NCI-H82 (cell line): ENCODE measurements around the gene AP1M1.
A peak's percentile ranks its signal among the peaks of the same experiment; 100 is the strongest.
"Not testable (repeated sequence)": the region's sequence is repeated elsewhere in the genome, so short reads cannot be mapped to it uniquely, and the experiment has no call there.

ENCODE experiments used
- DNase-seq: peaks from one replicate; lab custom pipeline; 2025; lab: John Stamatoyannopoulos, UW

Gene AP1M1

GRCh38 chr19:16197622-16198369 is at the start of gene AP1M1:
Gene AP1M1 (plus strand): TSS chr19:16197911. CDS start chr19:16198027, 116 bp downstream.
- DNase-seq, result peak; percentile 100

GRCh38 chr19:16148443-16149229 is 49.1 kb upstream of the AP1M1 start:
- DNase-seq, result no peak

- peak; percentile 70 for DNase-seq
Measured at GRCh38 chr19:16153582-16154336, 44.0 kb upstream of the AP1M1 start.

- no peak for DNase-seq
Measured at GRCh38 chr19:16154557-16154956, 43.2 kb upstream of the AP1M1 start.

GRCh38 chr19:16155128-16155527 is 42.6 kb upstream of the AP1M1 start:
- DNase-seq, result no peak

- DNase-seq, result no peak
Measured at GRCh38 chr19:16156904-16157303, 40.8 kb upstream of the AP1M1 start.

- DNase-seq, result no peak
Measured at GRCh38 chr19:16157601-16158000, 40.1 kb upstream of the AP1M1 start.

- DNase-seq, result no peak
Measured at GRCh38 chr19:16159655-16160054, 38.1 kb upstream of the AP1M1 start.

- no peak for DNase-seq
Measured at GRCh38 chr19:16160445-16160942, 37.2 kb upstream of the AP1M1 start.

GRCh38 chr19:16160943-16161560 is 36.7 kb upstream of the AP1M1 start:
- no peak for DNase-seq

- DNase-seq, result no peak
Measured at GRCh38 chr19:16161840-16162239, 35.9 kb upstream of the AP1M1 start.

GRCh38 chr19:16164222-16164890 is 33.4 kb upstream of the AP1M1 start:
- DNase-seq, result no peak

GRCh38 chr19:16166417-16166816 is 31.3 kb upstream of the AP1M1 start:
- no peak for DNase-seq

GRCh38 chr19:16167055-16167454 is 30.7 kb upstream of the AP1M1 start:
- no peak for DNase-seq

GRCh38 chr19:16168465-16169081 is 29.1 kb upstream of the AP1M1 start:
- DNase-seq, result peak; percentile 32

GRCh38 chr19:16170134-16170533 is 27.6 kb upstream of the AP1M1 start:
- no peak for DNase-seq

- no peak for DNase-seq
Measured at GRCh38 chr19:16175954-16176353, 21.8 kb upstream of the AP1M1 start.

- DNase-seq, result not testable (repeated sequence)
Measured at GRCh38 chr19:16178866-16179265, 18.8 kb upstream of the AP1M1 start.

GRCh38 chr19:16180611-16181010 is 17.1 kb upstream of the AP1M1 start:
- no peak for DNase-seq

GRCh38 chr19:16184665-16185122 is 13.0 kb upstream of the AP1M1 start:
- no peak for DNase-seq
